ENCODE results near the gene NCKAP5. TPM values are rescaled to one million over a fixed set of nuclear protein-coding genes. Genes with fewer than 3 reads are reported as not detected.

NCKAP5 gene
- total RNA-seq, 1 donor from 2014 or later = 8.8 TPM

DNA sequence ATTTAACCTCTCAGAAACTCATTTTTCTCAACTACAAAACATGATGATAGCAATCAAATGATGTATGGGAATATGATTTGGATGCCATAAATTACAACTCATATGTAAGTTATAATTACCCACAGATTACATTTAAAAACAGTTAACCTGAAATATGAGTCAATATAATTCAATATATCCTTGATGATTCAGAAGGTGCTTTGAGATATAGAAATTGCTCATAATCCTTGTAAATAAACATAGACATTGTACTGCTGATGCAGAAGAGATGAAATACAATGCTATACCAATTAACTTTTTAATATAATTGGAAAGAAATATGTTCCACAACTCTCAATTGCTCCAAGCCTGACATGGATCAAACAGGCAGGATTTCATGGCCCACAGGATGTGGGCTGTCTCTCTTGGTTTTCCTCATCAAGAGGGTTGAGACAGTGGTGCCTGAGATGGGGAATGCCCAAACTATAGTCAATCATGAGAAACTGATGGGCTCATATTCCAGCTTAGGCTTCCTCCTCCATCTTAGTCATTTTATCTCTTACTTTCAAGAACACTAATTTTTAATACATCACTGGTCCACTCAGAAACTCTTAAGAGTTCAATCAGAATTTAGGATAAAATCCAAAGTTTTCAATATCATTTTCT, 49.4 kb downstream of the NCKAP5 start:
- H3K4me3 ChIP-seq = no peak overlapping the region
- no peaks in the 10 kb centered on the region for H3K9me3 ChIP-seq
- H3K36me3 ChIP-seq = no peaks in the 10 kb centered on the region
- no peak overlapping the region for H3K27ac ChIP-seq
- no peaks in the 10 kb centered on the region for H3K4me1 ChIP-seq
- intact Hi-C loops (cut with DNase I) = no loop called here
- no peak for DNase-seq (ENCODE audit: extremely low spot score in 2 of 2)
- no peaks in the 10 kb centered on the region for H3K27me3 ChIP-seq
- TF ChIP-seq POLR2AphosphoS5 (IDR thresholded peaks at IDR 0.05; ENCODE audit: insufficient read depth in 1 of 2, low read depth in 1 of 2) = no peak

DNA sequence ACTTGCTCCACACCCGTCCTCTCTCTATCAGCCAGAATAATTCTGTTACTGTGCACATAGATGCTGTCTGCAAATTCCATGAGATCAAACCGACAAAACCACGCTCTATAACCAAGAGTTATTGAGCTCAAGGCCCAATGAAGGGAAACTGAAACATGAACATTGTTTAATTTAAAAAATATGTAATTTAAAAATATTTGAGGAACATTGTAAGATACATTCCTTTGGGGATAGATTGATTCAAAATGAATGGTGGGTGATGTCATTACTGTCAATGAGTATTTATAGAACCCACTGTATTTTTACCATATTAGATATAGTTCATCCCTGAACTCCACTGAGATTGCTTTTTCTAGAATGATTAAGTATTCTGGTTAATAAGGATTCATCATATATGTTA, 50.4 kb downstream of the NCKAP5 start:
- Histone ChIP-seq H3K9me3 (no peaks in the 10 kb centered on the region), H3K4me1 (no peaks in the 10 kb centered on the region), H3K36me3 (no peaks in the 10 kb centered on the region), H3K4me3 (no peak overlapping the region), H3K27me3 (no peaks in the 10 kb centered on the region), H3K27ac (no peak overlapping the region)
- intact Hi-C loops (cut with DNase I) = no loop called here
- TF ChIP-seq POLR2A (IDR thresholded peaks at IDR 0.05) = no peak
- no peak for TF ChIP-seq POLR2AphosphoS5 (IDR thresholded peaks at IDR 0.05; ENCODE audit: insufficient read depth in 1 of 2, low read depth in 1 of 2)
- TF ChIP-seq, protein P1, sequence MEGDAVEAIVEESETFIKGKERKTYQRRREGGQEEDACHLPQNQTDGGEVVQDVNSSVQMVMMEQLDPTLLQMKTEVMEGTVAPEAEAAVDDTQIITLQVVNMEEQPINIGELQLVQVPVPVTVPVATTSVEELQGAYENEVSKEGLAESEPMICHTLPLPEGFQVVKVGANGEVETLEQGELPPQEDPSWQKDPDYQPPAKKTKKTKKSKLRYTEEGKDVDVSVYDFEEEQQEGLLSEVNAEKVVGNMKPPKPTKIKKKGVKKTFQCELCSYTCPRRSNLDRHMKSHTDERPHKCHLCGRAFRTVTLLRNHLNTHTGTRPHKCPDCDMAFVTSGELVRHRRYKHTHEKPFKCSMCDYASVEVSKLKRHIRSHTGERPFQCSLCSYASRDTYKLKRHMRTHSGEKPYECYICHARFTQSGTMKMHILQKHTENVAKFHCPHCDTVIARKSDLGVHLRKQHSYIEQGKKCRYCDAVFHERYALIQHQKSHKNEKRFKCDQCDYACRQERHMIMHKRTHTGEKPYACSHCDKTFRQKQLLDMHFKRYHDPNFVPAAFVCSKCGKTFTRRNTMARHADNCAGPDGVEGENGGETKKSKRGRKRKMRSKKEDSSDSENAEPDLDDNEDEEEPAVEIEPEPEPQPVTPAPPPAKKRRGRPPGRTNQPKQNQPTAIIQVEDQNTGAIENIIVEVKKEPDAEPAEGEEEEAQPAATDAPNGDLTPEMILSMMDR (IDR thresholded peaks at IDR 0.05) = no peak
- DNase-seq (ENCODE audit: extremely low spot score in 2 of 2) = no peak

DNA sequence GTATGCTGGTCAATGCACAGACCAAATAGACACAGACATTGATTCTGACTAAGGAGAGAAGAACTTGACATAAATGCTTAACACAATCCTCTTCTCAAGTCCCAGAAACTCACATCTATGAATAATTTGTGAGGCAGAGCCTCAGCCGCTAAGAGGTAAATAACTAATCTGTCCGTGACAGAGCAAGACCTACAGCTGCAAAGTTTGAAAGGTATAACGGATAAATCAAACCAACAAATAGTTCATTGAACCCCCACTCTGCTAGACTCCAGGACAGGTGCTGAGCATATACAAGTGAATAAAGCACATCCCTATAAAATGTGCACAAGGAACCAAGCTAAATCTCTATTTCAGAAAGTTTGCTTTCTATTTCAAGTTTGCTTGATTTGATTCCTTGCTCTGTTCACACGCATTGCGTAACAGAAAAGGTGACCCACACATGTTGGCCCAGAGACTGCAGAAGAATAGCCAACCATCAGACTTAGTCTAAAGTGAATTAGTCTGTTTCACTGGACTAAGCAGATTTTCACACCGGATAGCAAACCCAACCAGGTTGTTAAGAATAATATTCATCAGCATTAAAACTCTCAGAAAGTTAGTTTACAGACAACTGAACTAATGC, 51.7 kb downstream of the NCKAP5 start:
- no peak overlapping the region for H3K4me3 ChIP-seq
- H3K36me3 ChIP-seq = no peaks in the 10 kb centered on the region
- no peaks in the 10 kb centered on the region for H3K4me1 ChIP-seq
- H3K27me3 ChIP-seq = no peaks in the 10 kb centered on the region
- TF ChIP-seq, protein P1 (IDR thresholded peaks at IDR 0.05) = no peak
- no peak for TF ChIP-seq POLR2A (IDR thresholded peaks at IDR 0.05)
- TF ChIP-seq POLR2AphosphoS5 (IDR thresholded peaks at IDR 0.05; ENCODE audit: insufficient read depth in 1 of 2, low read depth in 1 of 2) = no peak
- no peak overlapping the region for H3K27ac ChIP-seq
- intact Hi-C loops (cut with DNase I) = no loop called here
- DNase-seq (ENCODE audit: extremely low spot score in 2 of 2) = no peak
- no peaks in the 10 kb centered on the region for H3K9me3 ChIP-seq

DNA sequence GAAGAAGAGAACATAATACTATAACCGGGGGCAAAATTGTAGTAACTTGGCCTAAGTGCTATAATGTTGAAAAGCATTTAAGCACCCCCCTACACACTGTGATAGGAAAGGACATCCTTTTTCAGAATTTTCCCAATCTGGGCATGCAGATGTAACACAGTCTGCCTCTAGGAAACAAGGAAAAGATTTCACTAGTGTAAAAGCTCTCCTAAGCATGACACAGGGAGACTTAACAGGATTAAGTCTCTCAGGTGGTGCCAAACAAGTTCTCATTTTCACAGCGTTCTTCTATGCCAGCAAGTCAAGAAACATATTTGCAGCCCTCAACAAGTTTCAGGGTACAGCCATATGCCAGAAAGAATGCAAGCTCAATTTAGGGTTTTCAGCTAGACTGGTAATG, 53.0 kb downstream of the NCKAP5 start:
- Histone ChIP-seq H3K4me3 (no peak overlapping the region), H3K4me1 (no peaks in the 10 kb centered on the region), H3K27me3 (no peaks in the 10 kb centered on the region), H3K36me3 (no peaks in the 10 kb centered on the region), H3K27ac (no peak overlapping the region), H3K9me3 (no peaks in the 10 kb centered on the region)
- TF ChIP-seq, protein P1 (IDR thresholded peaks at IDR 0.05) = no peak
- TF ChIP-seq POLR2AphosphoS5 (IDR thresholded peaks at IDR 0.05; ENCODE audit: insufficient read depth in 1 of 2, low read depth in 1 of 2) (no peak), POLR2A (IDR thresholded peaks at IDR 0.05) (no peak)
- no peak for DNase-seq (ENCODE audit: extremely low spot score in 2 of 2)
- intact Hi-C loops (cut with DNase I) = no loop called here

DNA sequence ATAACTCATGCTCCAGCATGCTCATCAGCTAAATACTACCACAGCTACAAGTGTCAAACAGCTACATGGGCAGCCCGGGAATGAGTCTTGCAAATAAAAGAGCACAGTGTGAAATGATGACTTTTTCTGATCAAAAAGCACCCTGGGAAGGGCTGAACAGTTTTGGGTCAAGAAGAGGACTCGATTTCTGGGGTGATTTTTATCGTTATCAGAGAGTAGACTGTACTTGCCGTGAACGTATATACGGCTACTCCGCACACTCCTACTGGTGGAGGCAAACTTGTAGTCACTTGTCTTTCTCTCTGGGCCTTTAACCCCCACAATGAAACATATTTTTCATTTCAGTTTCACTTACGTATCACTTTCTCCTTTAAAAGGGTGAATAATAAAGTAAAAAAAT, 54.4 kb downstream of the NCKAP5 start:
- TF ChIP-seq POLR2AphosphoS5 (IDR thresholded peaks at IDR 0.05; ENCODE audit: insufficient read depth in 1 of 2, low read depth in 1 of 2) = no peak
- TF ChIP-seq POLR2A (IDR thresholded peaks at IDR 0.05) = no peak
- TF ChIP-seq, protein P1 (IDR thresholded peaks at IDR 0.05) = no peak
- H3K4me1 ChIP-seq = no peaks in the 10 kb centered on the region
- no peaks in the 10 kb centered on the region for H3K36me3 ChIP-seq
- DNase-seq (ENCODE audit: extremely low spot score in 2 of 2) = no peak
- no peak overlapping the region for H3K4me3 ChIP-seq
- intact Hi-C loops (cut with DNase I) = no loop called here
- H3K9me3 ChIP-seq = no peaks in the 10 kb centered on the region
- no peaks in the 10 kb centered on the region for H3K27me3 ChIP-seq
- no peak overlapping the region for H3K27ac ChIP-seq

All from vagina (tissue), 2 donors.